ENCODE data around the gene S100P. TPM values are rescaled to one million over a fixed set of nuclear protein-coding genes. Genes with fewer than 3 reads are reported as not detected.

The S100P gene
- total RNA-seq, 4 donors from 2014 or later = 1.2 TPM; not detected in 3

DNA sequence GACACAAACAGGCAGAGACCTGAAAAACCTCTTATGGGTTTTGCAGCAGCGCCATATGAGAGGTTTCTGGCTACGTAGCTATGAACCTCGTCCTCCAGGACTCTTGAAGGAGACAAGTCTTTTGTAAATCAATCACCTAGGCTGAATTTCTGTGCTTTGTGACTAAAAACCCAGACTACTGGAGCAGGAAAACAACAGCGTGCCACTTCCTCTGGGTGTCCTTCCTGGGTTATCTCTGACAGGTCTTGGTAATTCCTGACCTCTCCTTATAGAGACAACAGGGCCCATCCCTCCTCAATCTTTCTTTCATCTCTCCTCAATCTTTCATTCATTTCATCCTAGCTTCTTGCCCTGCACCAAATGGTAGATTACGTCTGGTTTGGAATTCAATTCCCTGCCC is 5.7 kb downstream of the S100P start:
- TF ChIP-seq, protein P1, sequence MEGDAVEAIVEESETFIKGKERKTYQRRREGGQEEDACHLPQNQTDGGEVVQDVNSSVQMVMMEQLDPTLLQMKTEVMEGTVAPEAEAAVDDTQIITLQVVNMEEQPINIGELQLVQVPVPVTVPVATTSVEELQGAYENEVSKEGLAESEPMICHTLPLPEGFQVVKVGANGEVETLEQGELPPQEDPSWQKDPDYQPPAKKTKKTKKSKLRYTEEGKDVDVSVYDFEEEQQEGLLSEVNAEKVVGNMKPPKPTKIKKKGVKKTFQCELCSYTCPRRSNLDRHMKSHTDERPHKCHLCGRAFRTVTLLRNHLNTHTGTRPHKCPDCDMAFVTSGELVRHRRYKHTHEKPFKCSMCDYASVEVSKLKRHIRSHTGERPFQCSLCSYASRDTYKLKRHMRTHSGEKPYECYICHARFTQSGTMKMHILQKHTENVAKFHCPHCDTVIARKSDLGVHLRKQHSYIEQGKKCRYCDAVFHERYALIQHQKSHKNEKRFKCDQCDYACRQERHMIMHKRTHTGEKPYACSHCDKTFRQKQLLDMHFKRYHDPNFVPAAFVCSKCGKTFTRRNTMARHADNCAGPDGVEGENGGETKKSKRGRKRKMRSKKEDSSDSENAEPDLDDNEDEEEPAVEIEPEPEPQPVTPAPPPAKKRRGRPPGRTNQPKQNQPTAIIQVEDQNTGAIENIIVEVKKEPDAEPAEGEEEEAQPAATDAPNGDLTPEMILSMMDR (IDR thresholded peaks at IDR 0.05 in 4 of 5, conservative IDR thresholded peaks at IDR 0.05 in 1 of 5) = no peak
- no peak for TF ChIP-seq POLR2A (IDR thresholded peaks at IDR 0.05)
- in situ Hi-C loops (cut with MboI; ENCODE audit: low sequenced_read_pairs in 4 of 4) = no loop called here
- H3K36me3 ChIP-seq = no peaks in the 10 kb centered on the region
- intact Hi-C loops (cut with DNase I; ENCODE audit: low total_unique reads) = no loop called here
- ATAC-seq (no peak), DNase-seq (no peak)
- H3K27ac ChIP-seq = no peak overlapping the region
- no peaks in the 10 kb centered on the region for H3K9me3 ChIP-seq
- H3K4me1 ChIP-seq = peaks cover 9 to 22% of the 10 kb centered on the region in 2 donors
- H3K4me3 ChIP-seq = no peak overlapping the region
- H3K27me3 ChIP-seq = no peaks in the 10 kb centered on the region

DNA sequence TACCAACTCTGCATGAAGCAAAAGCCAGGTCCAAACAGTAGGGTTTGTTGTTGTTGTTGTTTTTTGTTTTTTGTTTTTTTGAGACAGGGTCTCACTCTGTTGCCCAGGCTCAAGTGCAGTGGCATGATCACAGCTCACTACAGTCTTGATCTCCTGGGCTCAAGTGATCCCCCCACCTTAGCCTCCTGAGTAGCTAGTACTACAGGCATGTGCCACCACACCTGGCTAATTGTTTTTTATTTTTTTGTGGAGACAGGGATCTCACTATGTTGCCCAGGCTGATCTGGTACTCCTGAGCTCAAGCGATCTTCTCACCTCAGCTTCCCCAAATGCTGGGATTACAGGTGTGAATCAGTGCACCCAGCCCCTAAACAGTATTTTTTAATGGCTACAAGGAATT is 6.2 kb downstream of the S100P start:
- DNase-seq = no peak
- H3K4me1 ChIP-seq = peaks cover 14 to 25% of the 10 kb centered on the region in 2 donors
- intact Hi-C loops (cut with DNase I; ENCODE audit: low total_unique reads) (no loop called here), in situ Hi-C loops (cut with MboI; ENCODE audit: low sequenced_read_pairs in 4 of 4) (no loop called here)
- TF ChIP-seq, protein P1 (IDR thresholded peaks at IDR 0.05 in 4 of 5, conservative IDR thresholded peaks at IDR 0.05 in 1 of 5) = no peak
- no peak for TF ChIP-seq POLR2A (IDR thresholded peaks at IDR 0.05)
- no peaks in the 10 kb centered on the region for H3K9me3 ChIP-seq
- no peak for ATAC-seq
- no peaks in the 10 kb centered on the region for H3K36me3 ChIP-seq
- no peak overlapping the region for H3K4me3 ChIP-seq
- H3K27me3 ChIP-seq = no peaks in the 10 kb centered on the region
- no peak overlapping the region for H3K27ac ChIP-seq

DNA sequence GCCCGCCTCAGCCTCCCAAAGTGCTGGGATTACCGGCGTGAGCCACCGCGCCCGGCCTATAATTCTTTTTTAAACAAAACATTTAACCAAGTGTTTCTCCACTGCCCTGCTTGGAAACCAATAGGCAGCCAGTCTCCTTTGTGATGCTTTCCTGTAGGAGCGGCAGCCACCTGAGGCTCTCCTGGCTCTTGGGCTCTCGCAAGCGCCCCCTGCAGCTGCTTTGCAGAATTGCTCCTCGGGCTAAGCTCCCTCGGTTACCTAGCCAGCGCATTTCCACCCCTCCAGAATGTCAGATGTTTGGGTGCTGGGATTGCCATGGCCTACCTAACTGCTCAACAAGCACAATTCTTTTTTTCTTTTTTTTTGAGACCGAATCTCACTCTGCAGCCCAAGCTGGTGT is 7.7 kb downstream of the S100P start:
- TF ChIP-seq, protein P1 (IDR thresholded peaks at IDR 0.05 in 4 of 5, conservative IDR thresholded peaks at IDR 0.05 in 1 of 5) = peak in 1 of 5 experiments; percentile 14
- no peak for TF ChIP-seq POLR2A (IDR thresholded peaks at IDR 0.05)
- intact Hi-C loops (cut with DNase I; ENCODE audit: low total_unique reads) = no loop called here
- H3K4me3 ChIP-seq = no peak overlapping the region

DNA sequence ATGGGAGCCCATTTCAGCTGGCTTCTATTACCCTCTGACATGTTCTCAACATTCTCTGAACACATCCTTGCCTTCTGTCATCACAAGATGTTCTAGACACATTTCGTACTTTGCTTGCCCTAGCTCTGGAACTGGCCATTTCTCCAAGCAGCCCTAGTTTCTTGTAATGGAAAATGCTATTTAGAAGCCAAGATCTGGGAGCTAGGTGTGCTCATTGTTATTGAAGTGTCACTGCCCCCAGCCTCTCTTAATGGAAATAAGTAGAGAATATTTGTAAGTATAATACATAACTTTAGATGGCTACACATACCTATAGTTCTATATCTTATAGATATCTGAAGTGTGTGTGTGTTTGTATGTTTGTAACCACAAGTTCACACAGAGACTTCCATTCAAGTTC is 9.1 kb downstream of the S100P start:
- intact Hi-C loops (cut with DNase I; ENCODE audit: low total_unique reads) (no loop called here), in situ Hi-C loops (cut with MboI; ENCODE audit: low sequenced_read_pairs in 4 of 4) (no loop called here)
- TF ChIP-seq POLR2A (IDR thresholded peaks at IDR 0.05) = no peak
- TF ChIP-seq, protein P1 (IDR thresholded peaks at IDR 0.05 in 4 of 5, conservative IDR thresholded peaks at IDR 0.05 in 1 of 5) = no peak
- ATAC-seq = no peak
- Histone ChIP-seq H3K27me3 (no peaks in the 10 kb centered on the region), H3K27ac (no peak overlapping the region), H3K9me3 (no peaks in the 10 kb centered on the region), H3K4me3 (no peak overlapping the region), H3K36me3 (peaks cover 0 to 5% of the 10 kb centered on the region in 2 donors), H3K4me1 (peaks cover 42 to 47% of the 10 kb centered on the region in 2 donors)
- no peak for DNase-seq

More for the DNA sequence above, 7.7 kb downstream of the S100P start:
- DNase-seq (no peak), ATAC-seq (no peak)
- no peaks in the 10 kb centered on the region for H3K27me3 ChIP-seq
- no peaks in the 10 kb centered on the region for H3K9me3 ChIP-seq
- no peaks in the 10 kb centered on the region for H3K36me3 ChIP-seq
- peaks cover 28 to 36% of the 10 kb centered on the region in 2 donors for H3K4me1 ChIP-seq
- H3K27ac ChIP-seq = no peak overlapping the region
- in situ Hi-C loops (cut with MboI; ENCODE audit: low sequenced_read_pairs in 4 of 4) = no loop called here

DNA sequence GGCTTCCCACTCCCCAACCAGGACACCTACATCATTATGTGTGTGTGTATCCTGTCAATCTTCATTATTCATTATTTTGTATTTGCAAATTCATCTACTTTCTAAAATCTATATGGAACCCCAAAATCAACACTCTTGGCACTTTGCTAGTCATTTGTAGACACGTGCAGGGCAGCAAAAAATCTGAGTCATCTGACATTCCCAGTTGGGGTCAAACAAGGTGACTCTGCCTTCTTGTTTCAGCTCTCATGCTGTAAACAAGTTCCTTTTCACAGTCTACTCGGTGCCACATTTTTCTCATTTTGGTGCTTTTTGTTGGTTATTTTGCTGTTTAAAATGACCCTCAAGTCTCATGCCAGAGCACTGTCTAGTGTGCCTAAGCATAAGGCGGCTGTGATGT is 10.1 kb downstream of the S100P start:
- Histone ChIP-seq H3K4me1 (peaks cover 50 to 56% of the 10 kb centered on the region in 2 donors), H3K27me3 (no peaks in the 10 kb centered on the region), H3K36me3 (peaks cover 0 to 8% of the 10 kb centered on the region in 2 donors), H3K4me3 (no peak overlapping the region), H3K27ac (peak overlapping the region; percentile 44 to 95 (median 70)), H3K9me3 (no peaks in the 10 kb centered on the region)
- in situ Hi-C loops (cut with MboI; ENCODE audit: low sequenced_read_pairs in 4 of 4) (no loop called here), intact Hi-C loops (cut with DNase I; ENCODE audit: low total_unique reads) (no loop called here)
- DNase-seq (no peak), ATAC-seq (peak; percentile 42 to 57)
- TF ChIP-seq, protein P1 (IDR thresholded peaks at IDR 0.05 in 4 of 5, conservative IDR thresholded peaks at IDR 0.05 in 1 of 5) = no peak
- TF ChIP-seq POLR2A (IDR thresholded peaks at IDR 0.05) = no peak

All from gastrocnemius medialis (tissue), 4 donors.